RWPE2 (cell line): Measurements from ENCODE around the gene RBP2.

Experiments used
- ATAC-seq: fragments of 200-7000 bp; cut with Tn5 transposase; 3 replicates; pipeline ENCODE4 v1.9.1; 2021; ENCODE audit warnings: low read depth
- DNase-seq: peaks from one replicate; pipeline ENCODE4 v3.0.0-alpha.2; 2020; ENCODE audit warnings: low spot score
- H3K27ac ChIP-seq: fragments of 450-650 bp; 2 replicates; pipeline ENCODE4 v1.5.1; 2017; ENCODE audit warnings: mild to moderate bottlenecking; ENCODE audit not compliant: poor library complexity, severe bottlenecking
- H3K27me3 ChIP-seq: fragments of 250-450 bp; sonication (Bioruptor Pico); 2 replicates; pipeline ENCODE4 v1.5.1; 2021; ENCODE audit warnings: mild to moderate bottlenecking, moderate library complexity; ENCODE audit not compliant: insufficient read depth, poor library complexity, severe bottlenecking
- H3K36me3 ChIP-seq: fragments of 250-450 bp; sonication (Bioruptor Pico); 2 replicates; pipeline ENCODE4 v1.5.1; 2020; ENCODE audit warnings: low read depth, mild to moderate bottlenecking, moderate library complexity
- H3K4me1 ChIP-seq: fragments of 250-450 bp; sonication (Bioruptor Pico); 2 replicates; pipeline ENCODE4 v1.5.1; 2021; ENCODE audit warnings: mild to moderate bottlenecking, moderate library complexity; ENCODE audit not compliant: insufficient read depth, poor library complexity, severe bottlenecking
- H3K4me3 ChIP-seq: fragments of 250-450 bp; sonication (Bioruptor Pico); 2 replicates; pipeline ENCODE4 v1.5.1; 2021; ENCODE audit warnings: mild to moderate bottlenecking, moderate library complexity; ENCODE audit not compliant: severe bottlenecking
- H3K9me3 ChIP-seq: fragments of 250-450 bp; sonication (Bioruptor Pico); 2 replicates; pipeline ENCODE4 v1.5.1; 2021; ENCODE audit warnings: mild to moderate bottlenecking, moderate library complexity; ENCODE audit not compliant: severe bottlenecking
- TF ChIP-seq, protein P1 (sequence below): fragments of 450-650 bp; IDR thresholded peaks from one replicate; pipeline ENCODE4 v1.5.1; 2017; ENCODE audit warnings: mild to moderate bottlenecking, moderate library complexity; ENCODE audit not compliant: poor library complexity, severe bottlenecking

The RBP2 gene

DNA sequence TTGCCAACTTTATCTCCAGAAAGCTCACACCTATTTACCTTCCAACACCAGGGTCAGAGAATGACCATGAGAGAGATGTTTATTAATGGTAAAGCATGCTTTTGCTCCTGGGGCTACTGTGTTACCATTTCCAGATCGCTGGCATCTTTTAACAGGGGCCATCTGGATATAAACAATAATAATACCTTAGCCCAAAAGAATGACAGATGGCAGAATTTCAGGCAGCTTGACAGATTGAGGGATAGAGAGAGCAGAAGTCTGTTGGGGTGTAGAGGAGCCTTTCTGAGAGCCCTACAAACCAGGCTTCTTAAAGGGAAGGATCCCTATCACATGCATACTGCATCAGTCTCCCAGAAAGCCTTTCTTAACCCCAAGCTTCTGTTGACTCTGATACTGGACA is 45.5 kb upstream of the RBP2 start:
- Histone ChIP-seq H3K36me3 (no peaks in the 10 kb centered on the region), H3K4me1 (no peaks in the 10 kb centered on the region), H3K4me3 (no peak overlapping the region), H3K9me3 (no peaks in the 10 kb centered on the region), H3K27ac (no peak overlapping the region), H3K27me3 (no peaks in the 10 kb centered on the region)
- no peak for ATAC-seq
- TF ChIP-seq, protein P1, sequence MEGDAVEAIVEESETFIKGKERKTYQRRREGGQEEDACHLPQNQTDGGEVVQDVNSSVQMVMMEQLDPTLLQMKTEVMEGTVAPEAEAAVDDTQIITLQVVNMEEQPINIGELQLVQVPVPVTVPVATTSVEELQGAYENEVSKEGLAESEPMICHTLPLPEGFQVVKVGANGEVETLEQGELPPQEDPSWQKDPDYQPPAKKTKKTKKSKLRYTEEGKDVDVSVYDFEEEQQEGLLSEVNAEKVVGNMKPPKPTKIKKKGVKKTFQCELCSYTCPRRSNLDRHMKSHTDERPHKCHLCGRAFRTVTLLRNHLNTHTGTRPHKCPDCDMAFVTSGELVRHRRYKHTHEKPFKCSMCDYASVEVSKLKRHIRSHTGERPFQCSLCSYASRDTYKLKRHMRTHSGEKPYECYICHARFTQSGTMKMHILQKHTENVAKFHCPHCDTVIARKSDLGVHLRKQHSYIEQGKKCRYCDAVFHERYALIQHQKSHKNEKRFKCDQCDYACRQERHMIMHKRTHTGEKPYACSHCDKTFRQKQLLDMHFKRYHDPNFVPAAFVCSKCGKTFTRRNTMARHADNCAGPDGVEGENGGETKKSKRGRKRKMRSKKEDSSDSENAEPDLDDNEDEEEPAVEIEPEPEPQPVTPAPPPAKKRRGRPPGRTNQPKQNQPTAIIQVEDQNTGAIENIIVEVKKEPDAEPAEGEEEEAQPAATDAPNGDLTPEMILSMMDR = no peak
- no peak for DNase-seq

DNA sequence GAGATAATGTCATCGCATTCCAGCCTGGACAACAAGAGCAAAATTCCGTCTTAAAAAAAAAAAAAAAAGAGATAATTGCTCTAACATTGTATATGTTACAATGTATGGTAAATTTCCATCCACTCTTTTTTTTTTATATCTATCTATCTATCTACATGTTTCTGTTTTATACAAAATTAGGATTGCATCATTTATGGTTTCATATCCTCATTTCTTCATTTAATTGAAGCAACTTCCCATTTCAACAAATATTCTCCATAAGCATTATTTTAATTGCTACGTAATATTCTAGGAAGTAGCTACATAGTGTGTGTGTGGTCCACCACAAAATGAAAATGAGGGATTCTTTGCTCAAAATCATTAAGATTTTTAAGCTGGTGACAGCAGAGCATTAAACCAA is 44.8 kb upstream of the RBP2 start:
- Histone ChIP-seq H3K4me1 (no peaks in the 10 kb centered on the region), H3K4me3 (no peak overlapping the region), H3K27me3 (no peaks in the 10 kb centered on the region), H3K9me3 (no peaks in the 10 kb centered on the region), H3K27ac (no peak overlapping the region), H3K36me3 (no peaks in the 10 kb centered on the region)
- DNase-seq = no peak
- TF ChIP-seq, protein P1 = no peak
- no peak for ATAC-seq

DNA sequence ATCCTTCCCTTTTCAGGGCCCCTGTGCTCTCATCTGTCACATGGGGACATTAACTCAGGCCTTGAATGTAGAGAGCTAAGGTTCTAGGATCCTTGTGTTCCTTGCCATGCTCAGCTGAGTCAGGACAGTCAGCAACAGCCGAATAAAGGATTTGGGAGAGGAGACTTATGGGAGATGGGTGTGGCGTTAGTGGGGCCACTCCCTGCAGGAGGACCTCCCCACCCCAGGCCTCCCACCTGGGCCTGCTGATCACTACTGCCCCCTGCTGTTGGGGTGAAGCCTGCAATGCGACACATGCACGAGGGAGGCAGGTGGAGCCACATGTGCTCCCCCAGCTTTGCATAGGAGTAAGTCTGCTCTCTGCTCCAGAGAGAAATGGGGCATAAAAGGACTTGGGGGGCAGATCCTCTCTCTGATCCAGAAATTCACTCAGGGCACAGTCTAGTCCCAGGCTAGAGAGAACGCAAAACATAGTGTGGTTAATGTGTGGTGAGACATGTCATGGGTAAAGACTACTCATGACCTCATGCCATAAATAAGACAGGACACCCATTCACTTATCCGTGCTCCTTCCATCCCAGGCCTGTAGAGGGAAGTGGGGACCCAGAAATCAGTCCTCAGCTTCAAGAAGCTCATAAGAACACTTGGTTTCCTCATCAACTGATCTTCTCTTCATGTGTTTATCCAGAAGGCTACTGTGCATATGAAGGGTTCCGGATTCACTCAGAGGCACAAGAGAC is 43.9 kb upstream of the RBP2 start:
- H3K36me3 ChIP-seq = no peaks in the 10 kb centered on the region
- no peaks in the 10 kb centered on the region for H3K27me3 ChIP-seq
- no peak overlapping the region for H3K27ac ChIP-seq
- H3K4me3 ChIP-seq = no peak overlapping the region
- no peaks in the 10 kb centered on the region for H3K4me1 ChIP-seq
- no peaks in the 10 kb centered on the region for H3K9me3 ChIP-seq
- TF ChIP-seq, protein P1 = peak; percentile 43
- DNase-seq = no peak
- peak; percentile 65 for ATAC-seq

DNA sequence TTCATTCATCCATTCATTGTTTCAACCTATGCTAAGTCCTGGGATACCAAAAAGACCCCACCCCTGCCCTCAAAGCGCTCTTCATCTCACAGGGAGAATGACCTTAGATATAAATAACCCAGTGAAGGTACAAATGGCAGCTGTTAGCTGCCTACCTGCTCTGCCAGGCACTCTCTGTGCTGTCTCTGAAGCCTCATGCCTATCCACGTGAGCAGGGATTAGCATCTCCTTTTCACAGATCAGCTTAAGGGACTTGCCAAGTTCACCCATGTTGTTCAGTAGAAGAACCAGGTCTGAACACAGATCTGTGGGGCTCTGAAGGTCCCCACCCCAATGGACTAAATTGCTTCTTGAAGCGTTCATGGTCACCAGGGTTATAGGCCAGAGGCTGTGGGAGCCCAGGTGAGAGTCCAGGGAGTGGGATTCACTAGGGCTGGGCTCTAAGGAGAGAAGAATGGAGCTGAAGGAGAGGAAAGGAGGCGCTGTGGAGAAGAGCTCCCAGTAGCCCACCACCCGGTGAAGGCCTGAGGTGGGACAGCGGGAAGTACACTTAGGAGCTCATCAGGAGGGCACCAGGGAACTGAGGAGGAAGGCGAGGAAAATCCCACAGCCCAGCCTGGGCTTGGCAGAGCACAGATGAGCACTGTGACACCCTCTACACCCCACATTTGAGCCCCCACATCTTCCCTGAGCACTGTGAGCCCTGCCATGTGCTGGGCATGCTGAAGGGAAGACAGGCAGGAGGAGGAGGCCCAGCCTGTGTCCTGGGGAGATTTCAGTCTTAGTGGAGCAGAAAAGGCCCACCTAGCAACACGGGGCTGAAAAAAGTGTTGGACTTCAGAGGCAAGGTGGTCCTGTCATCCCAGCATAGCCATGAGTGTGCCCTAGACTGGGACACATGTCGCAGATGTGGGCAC is 42.9 kb upstream of the RBP2 start:
- ATAC-seq = no peak
- Histone ChIP-seq H3K27me3 (no peaks in the 10 kb centered on the region), H3K4me3 (no peak overlapping the region), H3K27ac (no peak overlapping the region), H3K36me3 (no peaks in the 10 kb centered on the region), H3K4me1 (no peaks in the 10 kb centered on the region), H3K9me3 (no peaks in the 10 kb centered on the region)
- no peak for DNase-seq
- TF ChIP-seq, protein P1 = no peak
